HG03039 (cell line): ENCODE results near the gene PTPRE.

ENCODE experiments used
- ATAC-seq: cut with Tn5 transposase; IDR thresholded peaks from one replicate; pipeline ENCODE4 v1.9.1; 2021; ENCODE audit warnings: mild to moderate bottlenecking, moderate library complexity; ENCODE audit not compliant: unreplicated experiment

PTPRE gene

GRCh38 chr10:128068398-128069285, 161.7 kb downstream of the PTPRE start:
- ATAC-seq: peak; percentile 4

GRCh38 chr10:128069351-128070051, 162.6 kb downstream of the PTPRE start:
- ATAC-seq: peak; percentile 38

- no peak for ATAC-seq
Observed at GRCh38 chr10:128070161-128070560, 163.3 kb downstream of the PTPRE start.

DNA sequence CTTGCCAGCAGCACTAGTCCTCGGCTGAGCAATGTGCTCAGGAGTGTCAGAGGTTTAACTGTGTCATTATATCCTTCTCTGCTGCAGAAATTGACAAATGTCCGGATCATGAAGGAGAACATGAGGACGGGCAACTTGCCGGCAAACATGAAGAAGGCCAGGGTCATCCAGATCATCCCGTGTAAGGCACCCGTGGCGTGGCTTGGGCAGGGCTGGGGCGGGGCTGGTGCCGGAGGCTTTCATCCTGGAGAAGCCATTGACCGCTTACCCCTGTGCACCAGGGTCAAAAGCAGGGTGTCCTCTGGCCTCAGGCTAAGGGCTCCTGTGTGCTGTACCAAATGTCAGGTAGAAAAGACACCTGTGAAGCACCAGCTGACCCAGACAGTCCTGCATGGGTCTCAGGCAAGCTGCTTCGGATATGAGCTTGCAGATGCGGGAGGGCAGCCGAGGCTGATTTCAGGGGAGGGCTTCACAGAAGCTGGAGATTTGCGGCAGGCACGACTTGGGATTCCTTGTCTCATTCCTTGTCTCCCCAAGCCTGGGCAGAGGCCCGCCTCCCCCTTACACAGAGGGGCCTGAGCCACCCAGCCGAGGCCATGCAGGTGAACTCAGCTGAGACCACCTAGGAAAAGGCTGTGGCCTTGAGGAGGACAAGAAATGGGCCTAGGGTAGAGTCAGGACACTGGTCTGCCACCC, 164.0 kb downstream of the PTPRE start:
- ATAC-seq: no peak

DNA sequence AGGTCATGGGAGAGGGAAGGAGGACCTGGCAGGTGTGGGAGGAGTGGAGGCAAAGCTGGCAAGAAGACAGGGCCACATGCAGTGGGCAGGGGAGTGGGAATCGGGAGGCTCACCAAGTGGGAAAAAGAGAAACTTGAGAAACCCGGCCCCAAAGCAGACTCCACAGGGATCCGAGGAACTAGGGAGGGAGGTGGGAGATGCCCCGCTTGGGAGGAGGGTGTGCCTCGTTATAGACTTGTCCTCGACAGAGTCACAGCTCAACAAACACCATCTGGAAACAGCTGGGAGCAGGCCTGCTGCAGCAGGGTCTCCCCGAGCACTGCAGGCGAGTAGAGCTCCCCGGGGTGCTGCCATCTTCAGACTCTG, 164.5 kb downstream of the PTPRE start:
- ATAC-seq: no peak

DNA sequence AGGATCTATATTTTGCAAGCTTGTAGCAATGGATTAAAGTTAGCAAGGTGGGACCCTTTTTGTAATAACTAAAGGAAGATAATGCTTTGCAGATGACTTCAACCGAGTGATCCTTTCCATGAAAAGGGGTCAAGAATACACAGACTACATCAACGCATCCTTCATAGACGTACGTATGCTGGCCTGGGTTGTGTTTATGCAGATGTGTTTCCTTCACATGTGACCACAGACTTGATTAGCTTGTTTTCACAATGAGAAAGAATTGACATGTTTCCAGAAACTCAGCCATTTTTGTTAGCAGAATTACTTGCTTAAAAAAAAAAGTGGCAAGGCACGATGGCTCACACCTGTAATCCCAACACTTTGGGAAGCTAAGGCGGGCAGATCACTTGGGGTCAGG, 165.1 kb downstream of the PTPRE start:
- no peak for ATAC-seq

DNA sequence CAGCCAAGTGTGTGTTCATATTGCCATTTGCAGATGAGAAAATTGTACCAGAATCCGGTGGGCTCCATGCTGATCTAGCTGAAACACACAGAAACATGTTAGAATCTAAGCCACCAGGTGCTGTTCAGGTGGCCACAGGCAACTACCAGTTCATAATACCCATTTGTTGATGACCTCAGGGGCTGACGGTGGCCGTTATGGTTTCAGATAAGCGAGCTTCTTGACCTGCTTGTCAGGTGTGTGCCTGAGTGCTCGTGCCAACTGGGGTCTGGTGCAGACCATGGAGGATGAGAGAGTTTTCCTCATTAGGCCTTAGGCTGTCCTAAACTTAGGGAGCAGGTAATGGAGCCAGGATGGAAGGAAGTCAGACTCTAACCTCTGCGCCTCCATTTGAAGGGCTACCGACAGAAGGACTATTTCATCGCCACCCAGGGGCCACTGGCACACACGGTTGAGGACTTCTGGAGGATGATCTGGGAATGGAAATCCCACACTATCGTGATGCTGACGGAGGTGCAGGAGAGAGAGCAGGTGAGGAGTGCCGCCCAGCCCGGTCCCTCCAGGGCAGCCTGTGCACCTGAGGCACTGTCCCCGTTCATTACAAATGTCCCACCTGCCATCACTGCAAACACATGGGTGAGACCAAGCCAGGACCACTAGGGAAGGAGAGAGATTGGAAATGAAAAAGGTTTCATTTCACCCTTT, 166.2 kb downstream of the PTPRE start:
- no peak for ATAC-seq

- no peak for ATAC-seq
Observed at GRCh38 chr10:128073890-128074289, 167.0 kb downstream of the PTPRE start.

DNA sequence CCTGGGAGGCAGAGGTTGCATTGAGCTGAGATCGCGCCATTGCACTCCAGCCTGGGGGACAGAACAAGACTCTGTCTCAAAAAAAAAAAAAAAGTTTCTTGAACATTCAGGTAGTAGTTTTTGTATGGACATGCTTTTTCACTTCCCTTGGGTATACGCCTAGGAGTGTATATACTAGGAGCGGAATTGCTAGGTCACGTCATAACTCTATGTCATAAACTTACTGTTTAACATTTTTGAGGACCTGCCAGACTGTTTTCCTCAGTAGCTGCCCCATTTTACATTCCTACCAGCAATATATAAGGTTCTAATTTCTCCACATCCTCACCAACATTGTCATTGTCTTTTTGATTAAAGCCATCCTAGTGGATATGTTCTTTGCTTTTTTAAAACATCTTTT, 167.7 kb downstream of the PTPRE start:
- ATAC-seq: no peak

GRCh38 chr10:128077155-128077875, 170.4 kb downstream of the PTPRE start:
- ATAC-seq: no peak

GRCh38 chr10:128078136-128078969, 171.4 kb downstream of the PTPRE start:
- peak; percentile 57 for ATAC-seq

DNA sequence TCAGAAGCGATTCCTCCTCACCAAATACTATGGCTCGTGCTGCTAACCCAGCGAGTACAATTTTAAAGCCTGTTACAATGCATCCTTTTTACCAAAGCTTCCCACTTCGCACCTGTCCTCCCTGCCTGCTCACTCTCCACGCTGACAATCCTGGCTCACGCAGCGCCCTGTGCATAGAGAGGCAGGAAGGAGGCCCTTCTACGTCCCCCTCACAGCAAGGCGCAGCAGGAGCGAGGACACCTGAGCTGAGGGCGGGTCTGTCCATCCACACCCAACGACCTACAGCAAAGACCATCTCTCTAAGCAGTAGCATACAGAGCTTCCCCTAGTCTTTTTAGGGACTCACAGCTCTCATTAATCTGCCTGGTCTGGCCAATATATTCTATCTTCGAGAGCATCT, 173.3 kb downstream of the PTPRE start:
- ATAC-seq: no peak

- ATAC-seq: no peak
Observed at GRCh38 chr10:128080641-128081040, 173.7 kb downstream of the PTPRE start.

DNA sequence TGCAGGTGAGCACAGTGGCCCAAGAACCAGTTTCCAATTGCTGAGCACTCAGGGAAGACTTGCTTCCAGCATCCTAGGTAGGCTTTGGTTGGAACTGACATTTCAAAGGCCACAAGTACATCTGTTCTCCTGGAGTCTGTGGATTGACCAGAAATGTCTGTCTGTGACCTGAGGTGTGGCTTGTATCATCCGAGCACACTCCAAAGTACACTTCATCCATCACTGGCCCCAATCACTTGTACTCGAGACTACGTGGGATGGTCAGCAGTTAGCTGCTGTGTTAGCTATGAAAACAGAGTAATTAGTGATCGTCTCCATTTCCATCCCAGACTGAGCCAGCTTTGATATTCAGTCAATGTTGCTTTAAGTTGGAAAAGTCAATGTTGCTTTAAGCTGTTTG, 174.3 kb downstream of the PTPRE start:
- ATAC-seq: no peak

DNA sequence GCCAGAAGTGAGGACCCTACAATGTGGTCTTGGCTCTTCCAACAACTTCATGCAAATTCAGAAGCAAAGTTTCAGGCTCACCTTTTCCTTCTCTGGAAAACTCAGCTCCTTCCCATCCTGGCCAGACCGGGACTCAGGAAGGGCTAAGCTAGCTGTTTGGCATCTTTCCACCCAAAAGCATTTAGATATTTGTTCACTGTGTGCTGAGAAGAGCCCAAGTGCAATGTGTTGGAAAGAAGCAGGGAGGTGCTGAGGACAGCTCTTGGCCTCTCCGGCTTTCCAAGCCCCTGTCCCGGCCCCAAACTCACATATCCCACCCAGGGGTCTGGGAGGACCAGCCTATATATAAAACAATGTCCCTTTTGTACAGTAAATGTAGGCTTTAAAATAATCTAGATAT, 174.8 kb downstream of the PTPRE start:
- no peak for ATAC-seq

DNA sequence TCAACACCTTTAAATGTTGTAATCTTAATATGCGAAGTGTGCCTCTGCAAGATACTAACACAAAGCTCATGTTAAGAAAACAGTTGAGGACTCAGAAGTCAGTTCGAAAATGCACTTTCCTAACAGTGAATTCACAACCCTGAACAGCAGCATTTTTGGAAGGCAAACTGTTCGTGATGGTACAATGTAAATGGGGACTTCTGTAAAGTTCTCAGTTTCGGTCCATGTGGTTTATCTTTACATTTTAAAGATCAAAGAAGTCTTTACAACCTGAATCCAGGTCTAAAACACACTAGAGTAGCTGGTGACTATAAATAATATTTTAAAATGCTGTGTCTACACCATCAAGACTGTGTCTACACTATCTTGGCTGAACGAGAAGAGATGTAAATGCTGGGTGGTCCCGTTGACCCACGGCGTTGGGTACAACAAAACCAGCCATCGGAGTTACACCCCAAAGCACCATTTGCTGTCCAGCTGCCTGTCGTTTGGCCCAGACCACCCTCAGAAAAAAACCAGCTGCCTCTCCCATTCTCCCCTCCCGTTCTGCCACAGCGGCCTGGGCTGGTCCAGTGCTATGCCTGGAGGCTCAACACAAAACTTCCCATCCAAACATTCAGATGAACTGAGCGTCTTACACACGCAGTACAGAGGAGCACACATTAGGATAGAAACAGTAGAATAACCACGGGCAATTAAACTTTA, 176.4 kb downstream of the PTPRE start:
- no peak for ATAC-seq

DNA sequence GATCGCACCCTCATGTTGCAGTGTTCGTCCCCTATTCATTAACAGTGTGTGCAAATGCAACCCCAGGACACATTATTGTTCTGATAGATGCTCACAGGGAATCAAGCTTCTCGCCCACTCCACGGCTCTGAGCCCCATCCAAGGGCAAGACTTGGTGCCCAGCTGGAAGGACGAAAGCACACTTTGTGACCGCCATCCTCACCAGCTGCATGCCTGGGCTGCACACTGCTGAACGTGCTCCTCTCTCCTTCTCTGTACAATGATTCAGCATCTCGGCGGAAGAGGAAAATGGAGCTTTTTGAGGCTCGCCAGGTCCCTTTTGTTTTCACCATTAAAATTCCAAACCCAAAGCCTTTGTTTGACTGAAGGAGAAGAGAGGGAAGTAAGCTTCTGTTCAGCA, 177.5 kb downstream of the PTPRE start:
- ATAC-seq: no peak

- ATAC-seq: no peak
Observed at GRCh38 chr10:128084991-128085390, 178.1 kb downstream of the PTPRE start.
